Measurements from ENCODE around the gene BPNT1.
A peak's percentile ranks its signal among the peaks of the same experiment; 100 is the strongest.
"Not testable (repeated sequence)": the region's sequence is repeated elsewhere in the genome, so short reads cannot be mapped to it uniquely, and the experiment has no call there.

Gene BPNT1

GRCh38 chr1:220089650-220090556 lies at the start of gene BPNT1:
BPNT1 (minus strand) TSS chr1:220089788; CDS start chr1:220079846, 9,942 bp downstream.
- DNase-seq (ENCODE audit: low read depth, low spot score), result peak; percentile 97

- DNase-seq (ENCODE audit: low read depth, low spot score), result peak; percentile 36
These were observed 47.6 kb upstream of the BPNT1 start for GRCh38 chr1:220137019-220137786.

- DNase-seq (ENCODE audit: low read depth, low spot score), result no peak
These were observed 46.2 kb upstream of the BPNT1 start for GRCh38 chr1:220135755-220136154.

- DNase-seq (ENCODE audit: low read depth, low spot score), result no peak
These were observed 40.1 kb upstream of the BPNT1 start for GRCh38 chr1:220129479-220130210.

GRCh38 chr1:220127076-220127475 lies 37.5 kb upstream of the BPNT1 start:
- no peak for DNase-seq (ENCODE audit: low read depth, low spot score)

GRCh38 chr1:220124542-220124941 lies 35.0 kb upstream of the BPNT1 start:
- peak; percentile 36 for DNase-seq (ENCODE audit: low read depth, low spot score)

- no peak for DNase-seq (ENCODE audit: low read depth, low spot score)
These were observed 34.3 kb upstream of the BPNT1 start for GRCh38 chr1:220123889-220124288.

GRCh38 chr1:220123066-220123465 lies 33.5 kb upstream of the BPNT1 start:
- no peak for DNase-seq (ENCODE audit: low read depth, low spot score)

- DNase-seq (ENCODE audit: low read depth, low spot score), result no peak
These were observed 32.4 kb upstream of the BPNT1 start for GRCh38 chr1:220121791-220122530.

GRCh38 chr1:220119043-220119512 lies 29.5 kb upstream of the BPNT1 start:
- no peak for DNase-seq (ENCODE audit: low read depth, low spot score)

- DNase-seq (ENCODE audit: low read depth, low spot score), result peak; percentile 16
These were observed 23.6 kb upstream of the BPNT1 start for GRCh38 chr1:220113136-220113695.

GRCh38 chr1:220112600-220112999 lies 23.0 kb upstream of the BPNT1 start:
- not testable (repeated sequence) for DNase-seq (ENCODE audit: low read depth, low spot score)

GRCh38 chr1:220110473-220110872 lies 20.9 kb upstream of the BPNT1 start:
- DNase-seq (ENCODE audit: low read depth, low spot score), result not testable (repeated sequence)

GRCh38 chr1:220099826-220100225 lies 10.2 kb upstream of the BPNT1 start:
- no peak for DNase-seq (ENCODE audit: low read depth, low spot score)

- DNase-seq (ENCODE audit: low read depth, low spot score), result peak; percentile 94
These were observed 4.7 kb upstream of the BPNT1 start, which contains the start of gene IARS2 for GRCh38 chr1:220094016-220094911. IARS2 (plus strand) TSS chr1:220094132; CDS start chr1:220094217, 85 bp downstream.

- no peak for DNase-seq (ENCODE audit: low read depth, low spot score)
These were observed 3.9 kb upstream of the BPNT1 start for GRCh38 chr1:220093361-220094015.

GRCh38 chr1:220092694-220093093 lies 3.1 kb upstream of the BPNT1 start:
- DNase-seq (ENCODE audit: low read depth, low spot score), result no peak

- not testable (repeated sequence) for DNase-seq (ENCODE audit: low read depth, low spot score)
These were observed 3.3 kb downstream of the BPNT1 start for GRCh38 chr1:220086261-220086686.

GRCh38 chr1:220084460-220084859 lies 5.1 kb downstream of the BPNT1 start:
- DNase-seq (ENCODE audit: low read depth, low spot score), result no peak
